GM19395 (cell line): ENCODE measurements around the gene ABI3BP.

Experiments
- ATAC-seq: cut with Tn5 transposase; IDR thresholded peaks from one replicate; pipeline ENCODE4 v1.9.1; 2021; ENCODE audit warnings: mild to moderate bottlenecking, moderate library complexity; ENCODE audit not compliant: unreplicated experiment

ABI3BP gene

DNA sequence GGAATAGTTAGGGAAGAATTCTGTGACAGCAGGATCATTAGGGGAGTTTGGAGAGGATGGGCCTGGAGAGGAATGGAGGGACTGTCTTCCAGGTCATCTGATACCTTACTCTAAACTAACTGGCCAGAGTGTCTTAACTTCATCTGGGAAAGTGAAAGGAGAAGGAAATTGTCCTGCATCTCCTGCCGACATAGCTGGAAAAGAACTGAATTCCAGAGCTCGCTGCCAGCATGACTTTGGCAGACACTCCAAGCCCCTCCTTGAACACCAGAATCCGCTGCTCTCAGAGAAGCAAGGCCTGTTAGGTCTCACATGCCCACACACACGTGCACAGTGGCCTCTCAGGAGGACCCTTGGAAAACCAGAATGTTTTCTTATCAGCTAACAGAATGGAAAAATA is 10.5 kb downstream of the ABI3BP start:
- ATAC-seq = no peak

GRCh38 chr3:100981164-100981911 is 11.9 kb downstream of the ABI3BP start:
- ATAC-seq = no peak

GRCh38 chr3:100978011-100978659 is 15.1 kb downstream of the ABI3BP start:
- no peak for ATAC-seq

GRCh38 chr3:100976611-100977010 is 16.6 kb downstream of the ABI3BP start:
- ATAC-seq = no peak

DNA sequence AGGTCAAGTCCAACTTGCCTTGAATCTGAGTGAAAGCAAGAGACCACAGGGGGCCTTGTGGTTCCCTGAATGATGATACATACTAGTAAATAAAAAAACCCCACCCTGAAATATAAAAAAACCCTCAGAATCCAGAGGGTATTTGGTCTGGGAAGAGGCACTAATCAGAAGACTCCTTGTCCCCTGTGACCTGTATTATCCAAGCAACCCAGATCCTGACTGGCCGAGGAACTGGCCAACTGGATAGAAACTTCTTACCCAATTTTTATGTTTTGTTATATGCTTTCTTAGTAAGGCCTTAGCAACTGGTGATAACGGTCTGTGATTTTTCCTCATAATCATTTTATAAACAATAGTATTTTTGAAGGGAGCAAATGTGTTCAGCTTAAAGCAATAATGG is 17.5 kb downstream of the ABI3BP start:
- no peak for ATAC-seq

GRCh38 chr3:100973594-100973993 is 19.6 kb downstream of the ABI3BP start:
- ATAC-seq = no peak

- ATAC-seq = no peak
Observed at GRCh38 chr3:100972867-100973266, 20.4 kb downstream of the ABI3BP start.

- no peak for ATAC-seq
Observed at GRCh38 chr3:100972301-100972844, 20.8 kb downstream of the ABI3BP start.

DNA sequence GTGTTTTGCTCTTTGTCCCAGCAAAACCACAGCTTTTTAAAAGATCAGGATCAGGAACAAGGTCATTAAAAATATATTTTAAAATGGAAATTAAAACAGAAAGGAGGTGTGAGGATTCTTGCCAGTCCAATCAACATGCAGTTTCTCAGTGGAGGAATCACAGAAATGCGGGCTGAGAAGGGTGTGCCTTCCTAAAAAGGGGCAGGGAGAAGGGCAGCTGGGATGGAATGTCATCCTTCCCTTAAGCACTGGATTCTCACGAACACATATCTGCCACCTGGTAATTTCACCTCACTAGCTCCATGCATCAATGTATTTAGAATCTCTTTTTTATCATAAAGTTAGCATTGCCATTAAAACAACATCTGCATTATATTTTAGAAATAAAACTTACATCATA is 21.4 kb downstream of the ABI3BP start:
- ATAC-seq = no peak

DNA sequence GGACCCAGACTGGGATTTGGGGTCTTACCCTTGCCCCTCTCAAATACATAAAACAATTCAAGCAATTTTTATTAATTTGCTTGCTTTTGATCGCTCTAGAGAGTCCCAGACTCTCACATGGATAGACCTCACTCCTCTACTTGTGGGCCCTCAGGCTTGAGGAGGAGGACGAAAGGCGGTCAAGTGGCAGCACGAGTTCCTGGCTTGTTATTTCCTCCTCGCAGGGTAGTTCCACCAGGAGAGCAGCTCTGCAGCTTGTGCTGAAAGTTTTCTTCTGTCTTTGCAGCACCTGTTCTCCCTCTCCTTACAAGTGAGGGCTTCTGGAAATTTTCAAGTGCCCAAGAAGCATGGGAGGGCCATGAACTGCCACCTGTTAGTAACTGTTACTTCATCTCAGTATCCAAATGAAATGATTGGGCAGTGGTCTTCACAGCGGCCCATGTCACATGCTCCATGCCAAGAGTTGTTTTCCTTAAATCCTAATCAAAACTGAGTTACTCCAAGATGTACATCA is 22.7 kb downstream of the ABI3BP start:
- no peak for ATAC-seq

- no peak for ATAC-seq
Observed at GRCh38 chr3:100968932-100969906, 24.0 kb downstream of the ABI3BP start.

- no peak for ATAC-seq
Observed at GRCh38 chr3:100966807-100967206, 26.4 kb downstream of the ABI3BP start.

GRCh38 chr3:100966049-100966491 is 27.2 kb downstream of the ABI3BP start:
- no peak for ATAC-seq

- no peak for ATAC-seq
Observed at GRCh38 chr3:100963041-100963440, 30.2 kb downstream of the ABI3BP start.

GRCh38 chr3:100957261-100957986 is 35.8 kb downstream of the ABI3BP start:
- no peak for ATAC-seq

- ATAC-seq = no peak
Observed at GRCh38 chr3:100956276-100956675, 36.9 kb downstream of the ABI3BP start.

GRCh38 chr3:100954990-100955389 is 38.2 kb downstream of the ABI3BP start:
- no peak for ATAC-seq

DNA sequence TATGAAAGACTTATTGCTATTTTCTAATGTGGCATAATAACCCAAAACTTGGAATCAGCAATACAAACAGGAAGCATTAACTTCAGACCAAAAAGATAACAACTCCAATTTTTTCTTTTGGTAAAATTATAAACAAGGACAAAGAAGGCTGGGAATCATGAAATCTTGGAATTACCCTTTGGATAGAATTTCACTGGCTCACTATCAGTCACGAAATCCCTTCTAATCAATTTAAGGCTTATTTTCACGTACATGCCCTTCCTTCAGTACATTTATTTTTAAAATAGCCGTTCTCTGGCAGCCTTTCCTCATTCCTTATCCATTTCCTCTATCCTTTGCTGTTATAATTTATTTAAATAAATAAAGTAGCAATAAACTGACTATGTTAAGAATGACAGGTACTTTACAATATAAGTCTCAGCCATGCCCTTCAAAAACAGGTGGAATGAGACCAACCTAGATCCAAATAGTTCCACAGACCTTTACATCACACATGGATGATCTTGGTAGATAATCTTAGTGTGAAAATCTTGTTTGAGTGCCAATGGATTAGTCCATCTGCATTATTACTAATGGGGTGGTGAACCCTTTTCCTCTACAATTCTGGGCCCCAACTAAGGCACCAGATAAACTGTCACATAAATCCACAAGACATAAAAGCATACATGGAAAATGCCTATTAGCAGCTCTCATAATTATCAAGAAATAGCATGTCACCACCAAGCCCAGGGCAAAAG is 38.9 kb downstream of the ABI3BP start:
- ATAC-seq = no peak

- ATAC-seq = no peak
Observed at GRCh38 chr3:100953103-100953502, 40.1 kb downstream of the ABI3BP start.
